Measurements from ENCODE around the gene MTHFD1L. TPM values are rescaled to one million over a fixed set of nuclear protein-coding genes. Genes with fewer than 3 reads are reported as not detected.

MTHFD1L gene
- polyA plus RNA-seq, 3 donors, result 0.25 to 1.3 (median 0.39) TPM

- Histone ChIP-seq H3K4me1 (ENCODE audit: control insufficient read depth in 1 of 2, insufficient read depth in 2 of 2, low read length in 2 of 2) (no peaks in the 10 kb centered on the region), H4K20me1 (ENCODE audit: insufficient read depth, low read length) (no peaks in the 10 kb centered on the region), H3K9ac (ENCODE audit: insufficient read depth, low read length, poor library complexity, severe bottlenecking) (no peak overlapping the region), H3K4me2 (replicated peaks; ENCODE audit: extremely low read depth, low read length, poor library complexity, severe bottlenecking) (no peak overlapping the region), H3K27ac (ENCODE audit: low read depth in 1 of 2, low read length in 2 of 2) (no peak overlapping the region), H3K27me3 (ENCODE audit: control insufficient read depth in 2 of 2, insufficient read depth in 2 of 2, low read length in 2 of 2) (no peaks in the 10 kb centered on the region), H3K79me2 (ENCODE audit: insufficient read depth, low read length) (no peaks in the 10 kb centered on the region), H3K36me3 (replicated peaks in 1 of 2; ENCODE audit: control insufficient read depth in 1 of 2, insufficient read depth in 2 of 2, low read length in 2 of 2) (no peaks in the 10 kb centered on the region), H3K4me3 (replicated peaks in 1 of 3; ENCODE audit: low read depth in 2 of 3, low read length in 3 of 3) (no peak overlapping the region), H2AFZ (ENCODE audit: insufficient read depth, low read depth, low read length, poor library complexity, severe bottlenecking) (no peak overlapping the region), H3K9me3 (replicated peaks in 1 of 2; ENCODE audit: control insufficient read depth in 1 of 2, insufficient read depth in 1 of 2, low read length in 2 of 2) (no peaks in the 10 kb centered on the region)
- TF ChIP-seq, protein P1, sequence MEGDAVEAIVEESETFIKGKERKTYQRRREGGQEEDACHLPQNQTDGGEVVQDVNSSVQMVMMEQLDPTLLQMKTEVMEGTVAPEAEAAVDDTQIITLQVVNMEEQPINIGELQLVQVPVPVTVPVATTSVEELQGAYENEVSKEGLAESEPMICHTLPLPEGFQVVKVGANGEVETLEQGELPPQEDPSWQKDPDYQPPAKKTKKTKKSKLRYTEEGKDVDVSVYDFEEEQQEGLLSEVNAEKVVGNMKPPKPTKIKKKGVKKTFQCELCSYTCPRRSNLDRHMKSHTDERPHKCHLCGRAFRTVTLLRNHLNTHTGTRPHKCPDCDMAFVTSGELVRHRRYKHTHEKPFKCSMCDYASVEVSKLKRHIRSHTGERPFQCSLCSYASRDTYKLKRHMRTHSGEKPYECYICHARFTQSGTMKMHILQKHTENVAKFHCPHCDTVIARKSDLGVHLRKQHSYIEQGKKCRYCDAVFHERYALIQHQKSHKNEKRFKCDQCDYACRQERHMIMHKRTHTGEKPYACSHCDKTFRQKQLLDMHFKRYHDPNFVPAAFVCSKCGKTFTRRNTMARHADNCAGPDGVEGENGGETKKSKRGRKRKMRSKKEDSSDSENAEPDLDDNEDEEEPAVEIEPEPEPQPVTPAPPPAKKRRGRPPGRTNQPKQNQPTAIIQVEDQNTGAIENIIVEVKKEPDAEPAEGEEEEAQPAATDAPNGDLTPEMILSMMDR (IDR thresholded peaks at IDR 0.05), result no peak
- intact Hi-C loops (cut with micrococcal nuclease), result no loop called here
- H3K4me1 Mint-ChIP-seq, result no peaks in the 10 kb centered on the region
- H3K36me3 Mint-ChIP-seq, result peaks cover 0 to 5% of the 10 kb centered on the region in 2 donors
- DNase-seq, result no peak
- H3K9me3 Mint-ChIP-seq, result peaks cover 0 to 3% (median 0%) of the 10 kb centered on the region in 7 donors
- no peak overlapping the region for H3K4me3 Mint-ChIP-seq
- H3K27ac Mint-ChIP-seq, result no peak overlapping the region
- no CpG with 5 or more reads among the region's 4 CpGs for WGBS (ENCODE audit: insufficient coverage)
- peaks cover 0 to 3% (median 3%) of the 10 kb centered on the region in 3 donors for H3K27me3 Mint-ChIP-seq (ENCODE audit: low read depth in 3 of 3)
These were observed 237.8 kb downstream of the MTHFD1L start for GRCh38 chr6:151103266-151103665.

DNA sequence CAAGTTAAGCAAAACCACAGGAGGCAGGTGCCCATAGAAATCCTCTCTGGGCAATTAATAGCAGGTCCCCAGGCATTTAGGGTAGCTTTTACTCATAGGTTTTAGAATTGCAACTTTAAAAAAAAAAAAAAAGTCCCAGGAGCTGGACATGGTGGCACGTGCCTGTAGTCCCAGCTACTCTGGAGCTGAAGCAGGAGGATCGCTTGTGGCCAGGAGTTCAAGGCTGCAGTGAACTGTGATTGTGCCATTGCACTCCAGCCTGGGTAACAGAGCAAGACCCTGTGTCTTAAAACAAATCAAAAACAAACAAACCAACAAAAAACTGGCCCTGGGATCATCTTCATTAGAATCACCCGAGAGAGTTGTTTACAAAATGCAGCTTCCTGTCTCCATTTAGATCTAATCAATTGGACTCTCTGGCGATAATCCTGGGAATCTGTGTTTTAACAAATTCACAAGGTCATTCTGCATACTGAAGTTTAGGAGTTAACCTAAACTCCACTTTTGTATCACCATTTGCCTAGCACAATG lies 242.5 kb downstream of the MTHFD1L start:
- Mint-ChIP-seq H3K27me3 (ENCODE audit: low read depth in 3 of 3) (peaks cover 0 to 10% (median 6%) of the 10 kb centered on the region in 3 donors), H3K27ac (no peak overlapping the region), H3K4me1 (no peaks in the 10 kb centered on the region), H3K4me3 (no peak overlapping the region), H3K36me3 (no peaks in the 10 kb centered on the region), H3K9me3 (peaks cover 0 to 3% (median 0%) of the 10 kb centered on the region in 7 donors)
- Histone ChIP-seq H3K27ac (ENCODE audit: low read depth in 1 of 2, low read length in 2 of 2) (no peak overlapping the region), H3K9me3 (replicated peaks in 1 of 2; ENCODE audit: control insufficient read depth in 1 of 2, insufficient read depth in 1 of 2, low read length in 2 of 2) (no peaks in the 10 kb centered on the region), H3K4me2 (replicated peaks; ENCODE audit: extremely low read depth, low read length, poor library complexity, severe bottlenecking) (no peak overlapping the region), H3K27me3 (ENCODE audit: control insufficient read depth in 2 of 2, insufficient read depth in 2 of 2, low read length in 2 of 2) (no peaks in the 10 kb centered on the region), H3K4me1 (ENCODE audit: control insufficient read depth in 1 of 2, insufficient read depth in 2 of 2, low read length in 2 of 2) (no peaks in the 10 kb centered on the region), H4K20me1 (ENCODE audit: insufficient read depth, low read length) (no peaks in the 10 kb centered on the region), H3K79me2 (ENCODE audit: insufficient read depth, low read length) (no peaks in the 10 kb centered on the region), H3K9ac (ENCODE audit: insufficient read depth, low read length, poor library complexity, severe bottlenecking) (no peak overlapping the region), H2AFZ (ENCODE audit: insufficient read depth, low read depth, low read length, poor library complexity, severe bottlenecking) (no peak overlapping the region), H3K4me3 (replicated peaks in 1 of 3; ENCODE audit: low read depth in 2 of 3, low read length in 3 of 3) (no peak overlapping the region), H3K36me3 (replicated peaks in 1 of 2; ENCODE audit: control insufficient read depth in 1 of 2, insufficient read depth in 2 of 2, low read length in 2 of 2) (no peaks in the 10 kb centered on the region)
- WGBS (ENCODE audit: insufficient coverage), result 80% methylated on average over 2 of the region's 4 CpGs
- DNase-seq, result no peak
- TF ChIP-seq, protein P1 (IDR thresholded peaks at IDR 0.05), result no peak
- intact Hi-C loops (cut with micrococcal nuclease), result no loop called here

Measured in CD14-positive monocyte (primary cell).